OCI-LY3 (cell line): Measurements from ENCODE around the gene CLRN2.

Source experiments
- H2AFZ ChIP-seq: fragments of 200-600, 300-600 bp; shearing (Covaris generic); 2 replicates; pipeline ENCODE4 v1.6.0; 2014; ENCODE audit warnings: antibody characterized with exemption, low read depth, low read length
- H3K27ac ChIP-seq: fragments of 200-600, 300-600 bp; sonication (generic); 2 replicates; pipeline ENCODE4 v1.5.1; 2014; ENCODE audit warnings: mild to moderate bottlenecking, low read length, moderate library complexity, mixed read lengths
- H3K27me3 ChIP-seq: fragments of 200-600, 300-600 bp; sonication (generic); 2 replicates; pipeline ENCODE4 v1.6.1; 2014; ENCODE audit warnings: low read depth, low read length, mixed read lengths
- H3K36me3 ChIP-seq: fragments of 200-600, 300-600 bp; sonication (generic); replicated peaks from 2 replicates; pipeline ENCODE3; 2014; ENCODE audit warnings: low read depth, low read length, mixed read lengths
- H3K4me1 ChIP-seq: fragments of 300-600, 200-600 bp; sonication (generic); 2 replicates; pipeline ENCODE4 v1.6.1; 2014; ENCODE audit warnings: low read length, mixed read lengths
- H3K4me2 ChIP-seq: fragments of 200-600, 300-600 bp; sonication (generic); 2 replicates; pipeline ENCODE4 v1.6.1; 2014; ENCODE audit warnings: low read length, mixed read lengths
- H3K4me3 ChIP-seq: fragments of 300-600, 200-600 bp; sonication (generic); 2 replicates; pipeline ENCODE4 v1.5.1; 2014; ENCODE audit warnings: antibody characterized with exemption, mild to moderate bottlenecking, low read length, moderate library complexity
- H3K79me2 ChIP-seq: fragments of 300-600, 200-600 bp; shearing (Covaris generic); 2 replicates; pipeline ENCODE4 v1.6.1; 2014; ENCODE audit warnings: mild to moderate bottlenecking, low read length, mixed read lengths
- H3K9ac ChIP-seq: fragments of 300-600, 200-600 bp; shearing (Covaris generic); 2 replicates; pipeline ENCODE4 v1.6.0; 2014; ENCODE audit warnings: mild to moderate bottlenecking, low read length, moderate library complexity
- H3K9me3 ChIP-seq: fragments of 200-600, 300-600 bp; shearing (Covaris generic); 2 replicates; pipeline ENCODE4 v1.6.1; 2014; ENCODE audit warnings: low read length, mixed read lengths; ENCODE audit not compliant: insufficient read depth
- H4K20me1 ChIP-seq: fragments of 200-600, 300-600 bp; sonication (generic); 2 replicates; pipeline ENCODE4 v1.6.1; 2016; ENCODE audit warnings: low read length, mixed read lengths; ENCODE audit not compliant: insufficient read depth
- EZH2phosphoT487 ChIP-seq: fragments of 200-600 bp; shearing (Covaris generic); IDR thresholded peaks from 2 replicates; pipeline ENCODE4 v1.6.1; 2018; ENCODE audit warnings: antibody characterized with exemption, mixed run types, low read depth
- TF ChIP-seq, protein P1 (sequence below): fragments of 200-600, 300-600 bp; sonication (generic); IDR thresholded peaks from 2 replicates; pipeline ENCODE4 v1.5.1; 2014; ENCODE audit warnings: antibody characterized with exemption, low read length, low read depth

The CLRN2 gene

DNA sequence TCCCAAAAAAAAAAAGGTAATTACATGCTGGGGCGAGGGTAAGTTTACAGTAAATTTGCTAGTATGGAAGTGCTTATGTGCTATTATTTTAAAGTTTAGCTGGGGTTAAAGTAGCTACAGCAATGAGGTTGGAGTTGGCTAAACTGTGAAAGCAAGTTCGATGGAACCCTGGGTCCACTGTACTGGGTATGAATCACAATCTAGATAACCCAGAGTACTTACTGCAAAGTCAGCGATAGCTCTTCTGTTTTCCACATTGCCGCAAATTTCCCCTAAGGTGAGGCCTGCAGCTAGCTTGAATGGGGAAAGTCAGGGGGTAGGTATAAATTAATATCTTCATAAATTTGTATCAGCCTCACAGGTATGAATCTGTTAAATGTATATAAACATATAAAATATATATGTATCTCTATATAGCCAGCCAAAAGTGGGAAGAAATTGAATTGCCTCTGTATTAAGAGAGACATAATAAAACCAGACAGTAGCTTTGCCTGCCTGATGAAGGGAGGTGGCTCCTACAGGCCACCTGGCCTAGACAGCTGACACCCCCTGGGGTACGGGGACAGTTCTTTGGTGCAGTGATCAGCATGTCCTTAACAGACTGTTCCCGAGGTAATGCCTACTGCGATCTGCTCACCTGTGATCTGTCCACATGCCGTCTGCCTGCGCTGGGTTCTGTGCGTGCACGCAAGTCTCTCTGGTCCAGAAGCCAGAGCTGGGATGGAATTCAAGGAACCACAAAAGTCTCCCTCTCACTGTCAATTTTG lies 30.6 kb downstream of the CLRN2 start:
- Histone ChIP-seq H3K4me2 (no peak overlapping the region), H2AFZ (no peak overlapping the region), H3K9me3 (no peaks in the 10 kb centered on the region), H3K4me3 (no peak overlapping the region), H4K20me1 (no peaks in the 10 kb centered on the region), H3K4me1 (0 out of 2 replicates have a peak, but pooled peaks cover 4% of the 10 kb centered on the region), H3K36me3 (no peaks in the 10 kb centered on the region), H3K27ac (no peak overlapping the region), H3K9ac (no peak overlapping the region), H3K79me2 (no peaks in the 10 kb centered on the region), H3K27me3 (no peaks in the 10 kb centered on the region; the same call in 1 of the 2 replicates)
- TF ChIP-seq EZH2phosphoT487, result no peak
- TF ChIP-seq, protein P1, sequence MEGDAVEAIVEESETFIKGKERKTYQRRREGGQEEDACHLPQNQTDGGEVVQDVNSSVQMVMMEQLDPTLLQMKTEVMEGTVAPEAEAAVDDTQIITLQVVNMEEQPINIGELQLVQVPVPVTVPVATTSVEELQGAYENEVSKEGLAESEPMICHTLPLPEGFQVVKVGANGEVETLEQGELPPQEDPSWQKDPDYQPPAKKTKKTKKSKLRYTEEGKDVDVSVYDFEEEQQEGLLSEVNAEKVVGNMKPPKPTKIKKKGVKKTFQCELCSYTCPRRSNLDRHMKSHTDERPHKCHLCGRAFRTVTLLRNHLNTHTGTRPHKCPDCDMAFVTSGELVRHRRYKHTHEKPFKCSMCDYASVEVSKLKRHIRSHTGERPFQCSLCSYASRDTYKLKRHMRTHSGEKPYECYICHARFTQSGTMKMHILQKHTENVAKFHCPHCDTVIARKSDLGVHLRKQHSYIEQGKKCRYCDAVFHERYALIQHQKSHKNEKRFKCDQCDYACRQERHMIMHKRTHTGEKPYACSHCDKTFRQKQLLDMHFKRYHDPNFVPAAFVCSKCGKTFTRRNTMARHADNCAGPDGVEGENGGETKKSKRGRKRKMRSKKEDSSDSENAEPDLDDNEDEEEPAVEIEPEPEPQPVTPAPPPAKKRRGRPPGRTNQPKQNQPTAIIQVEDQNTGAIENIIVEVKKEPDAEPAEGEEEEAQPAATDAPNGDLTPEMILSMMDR, result no peak

DNA sequence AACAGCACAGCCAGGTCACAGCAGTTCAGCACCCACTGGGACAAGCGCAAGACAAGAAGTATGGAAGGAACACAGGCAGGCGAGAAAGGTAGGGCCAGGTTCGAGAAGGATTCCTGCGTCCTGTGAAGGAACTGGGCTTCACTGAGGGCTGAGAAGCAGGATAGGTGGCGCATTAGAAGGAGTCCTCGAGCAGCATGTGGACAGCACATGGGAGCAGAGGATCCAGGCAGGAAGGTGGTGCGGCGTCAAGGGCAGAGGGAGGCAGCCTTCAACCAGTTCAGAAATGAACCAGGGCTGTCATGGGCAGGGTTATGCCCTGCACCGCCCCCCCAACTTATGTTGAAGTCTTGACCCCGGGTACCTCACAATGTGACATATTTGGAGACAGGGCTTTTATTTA lies 31.3 kb downstream of the CLRN2 start:
- no peak for TF ChIP-seq EZH2phosphoT487
- TF ChIP-seq, protein P1, result no peak

DNA sequence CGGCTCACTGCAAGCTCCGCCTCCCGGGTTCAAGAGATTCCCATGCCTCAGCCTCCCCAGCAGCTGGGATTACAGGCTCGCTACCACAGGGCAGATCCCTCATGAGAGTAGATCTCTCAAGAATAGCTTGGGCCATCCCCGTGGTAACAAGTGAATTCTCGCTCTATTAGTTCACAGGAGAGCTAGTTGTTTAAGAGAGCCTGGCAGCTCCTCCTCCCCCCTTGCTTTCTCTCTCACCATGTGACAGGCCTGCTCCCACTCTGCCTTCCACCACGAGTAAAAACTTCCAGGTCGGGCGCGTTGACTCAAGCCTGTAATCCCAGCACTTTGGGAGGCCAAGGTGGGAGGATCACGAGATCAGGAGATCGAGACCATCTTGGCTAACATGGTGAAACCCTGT lies 31.7 kb downstream of the CLRN2 start:
- no peak overlapping the region for H3K4me3 ChIP-seq

More for the DNA sequence above, 31.3 kb downstream of the CLRN2 start:
- Histone ChIP-seq H3K9ac (no peak overlapping the region), H3K4me1 (0 out of 2 replicates have a peak, but pooled peaks cover 4% of the 10 kb centered on the region), H3K9me3 (no peaks in the 10 kb centered on the region), H3K79me2 (no peaks in the 10 kb centered on the region), H3K36me3 (no peaks in the 10 kb centered on the region), H3K27ac (no peak overlapping the region), H3K4me2 (no peak overlapping the region), H4K20me1 (no peaks in the 10 kb centered on the region), H2AFZ (no peak overlapping the region), H3K4me3 (no peak overlapping the region), H3K27me3 (no peaks in the 10 kb centered on the region; the same call in 1 of the 2 replicates)

DNA sequence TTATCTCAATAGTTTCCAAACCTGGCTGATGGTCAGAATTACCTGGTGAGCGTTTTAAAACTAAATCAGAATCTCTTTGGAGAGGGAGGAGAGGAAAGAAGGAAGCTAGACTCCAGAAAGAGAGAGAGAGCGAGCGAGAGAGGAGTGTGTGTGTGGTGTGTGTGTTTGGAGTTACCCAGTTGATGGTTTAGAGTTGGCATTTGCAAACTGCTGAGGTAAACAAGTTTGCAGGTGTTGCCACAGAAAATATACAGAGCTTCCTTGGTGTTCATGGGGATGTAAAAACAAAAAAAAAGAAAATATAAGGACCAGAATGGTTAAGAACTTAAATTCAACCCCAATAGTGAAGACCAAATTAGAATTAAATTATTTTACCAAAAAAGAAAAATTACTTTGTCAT lies 35.6 kb downstream of the CLRN2 start:
- H3K4me1 ChIP-seq, result 0 out of 2 replicates have a peak, but pooled peaks cover 4% of the 10 kb centered on the region
- no peak overlapping the region for H3K4me2 ChIP-seq
- H3K27ac ChIP-seq, result no peak overlapping the region
- no peaks in the 10 kb centered on the region for H4K20me1 ChIP-seq
- H3K4me3 ChIP-seq, result no peak overlapping the region
- H2AFZ ChIP-seq, result no peak overlapping the region
- H3K36me3 ChIP-seq, result no peaks in the 10 kb centered on the region
- TF ChIP-seq, protein P1, result no peak
- no peak for TF ChIP-seq EZH2phosphoT487
- no peaks in the 10 kb centered on the region for H3K79me2 ChIP-seq
- H3K9me3 ChIP-seq, result no peaks in the 10 kb centered on the region
- no peaks in the 10 kb centered on the region; the same call in 1 of the 2 replicates for H3K27me3 ChIP-seq
- no peak overlapping the region for H3K9ac ChIP-seq

More for the DNA sequence above, 31.7 kb downstream of the CLRN2 start:
- Histone ChIP-seq H4K20me1 (no peaks in the 10 kb centered on the region), H2AFZ (no peak overlapping the region), H3K9ac (no peak overlapping the region), H3K27me3 (no peaks in the 10 kb centered on the region; the same call in 1 of the 2 replicates), H3K9me3 (no peaks in the 10 kb centered on the region), H3K4me2 (no peak overlapping the region), H3K36me3 (no peaks in the 10 kb centered on the region), H3K79me2 (no peaks in the 10 kb centered on the region), H3K27ac (no peak overlapping the region), H3K4me1 (0 out of 2 replicates have a peak, but pooled peaks cover 4% of the 10 kb centered on the region)
- TF ChIP-seq, protein P1, result no peak
- TF ChIP-seq EZH2phosphoT487, result no peak
